ENCODE measurements around the gene NREP. TPM values are rescaled to one million over a fixed set of nuclear protein-coding genes. Genes with fewer than 3 reads are reported as not detected.

NREP gene
- total RNA-seq, 1 donor from 2014 or later: 874 TPM

DNA sequence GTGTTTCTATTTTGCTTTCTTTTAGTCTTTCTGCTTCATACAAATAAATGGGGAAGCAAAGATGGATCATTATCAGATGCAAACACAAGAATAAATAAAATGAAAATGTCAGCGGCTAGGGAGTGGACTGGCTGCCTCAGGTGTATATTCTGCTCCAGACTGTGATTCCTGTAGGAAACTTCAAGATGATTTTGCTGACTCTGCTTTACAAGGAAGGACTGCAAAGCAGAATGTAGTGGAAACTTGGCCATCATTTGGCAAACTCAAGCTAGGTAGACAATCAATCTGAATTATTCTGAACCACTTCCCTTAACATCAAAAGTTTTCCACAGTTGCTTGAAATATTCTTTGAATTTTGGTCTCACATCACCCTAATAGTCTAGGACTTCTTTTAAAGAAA is 38.1 kb upstream of the NREP start:
- Mint-ChIP-seq H3K36me3 (ENCODE audit: unreplicated experiment) (peaks cover 2% of the 10 kb centered on the region), H3K9me3 (ENCODE audit: unreplicated experiment) (no peaks in the 10 kb centered on the region), H3K4me3 (ENCODE audit: unreplicated experiment) (no peak overlapping the region), H3K4me1 (ENCODE audit: unreplicated experiment) (peaks cover 12% of the 10 kb centered on the region), H3K27ac (ENCODE audit: unreplicated experiment) (no peak overlapping the region), H3K27me3 (ENCODE audit: unreplicated experiment) (no peaks in the 10 kb centered on the region)
- TF ChIP-seq, protein P1, sequence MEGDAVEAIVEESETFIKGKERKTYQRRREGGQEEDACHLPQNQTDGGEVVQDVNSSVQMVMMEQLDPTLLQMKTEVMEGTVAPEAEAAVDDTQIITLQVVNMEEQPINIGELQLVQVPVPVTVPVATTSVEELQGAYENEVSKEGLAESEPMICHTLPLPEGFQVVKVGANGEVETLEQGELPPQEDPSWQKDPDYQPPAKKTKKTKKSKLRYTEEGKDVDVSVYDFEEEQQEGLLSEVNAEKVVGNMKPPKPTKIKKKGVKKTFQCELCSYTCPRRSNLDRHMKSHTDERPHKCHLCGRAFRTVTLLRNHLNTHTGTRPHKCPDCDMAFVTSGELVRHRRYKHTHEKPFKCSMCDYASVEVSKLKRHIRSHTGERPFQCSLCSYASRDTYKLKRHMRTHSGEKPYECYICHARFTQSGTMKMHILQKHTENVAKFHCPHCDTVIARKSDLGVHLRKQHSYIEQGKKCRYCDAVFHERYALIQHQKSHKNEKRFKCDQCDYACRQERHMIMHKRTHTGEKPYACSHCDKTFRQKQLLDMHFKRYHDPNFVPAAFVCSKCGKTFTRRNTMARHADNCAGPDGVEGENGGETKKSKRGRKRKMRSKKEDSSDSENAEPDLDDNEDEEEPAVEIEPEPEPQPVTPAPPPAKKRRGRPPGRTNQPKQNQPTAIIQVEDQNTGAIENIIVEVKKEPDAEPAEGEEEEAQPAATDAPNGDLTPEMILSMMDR (IDR thresholded peaks at IDR 0.05): no peak
- DNase-seq (ENCODE audit: extremely low spot score, unreplicated experiment): no peak

DNA sequence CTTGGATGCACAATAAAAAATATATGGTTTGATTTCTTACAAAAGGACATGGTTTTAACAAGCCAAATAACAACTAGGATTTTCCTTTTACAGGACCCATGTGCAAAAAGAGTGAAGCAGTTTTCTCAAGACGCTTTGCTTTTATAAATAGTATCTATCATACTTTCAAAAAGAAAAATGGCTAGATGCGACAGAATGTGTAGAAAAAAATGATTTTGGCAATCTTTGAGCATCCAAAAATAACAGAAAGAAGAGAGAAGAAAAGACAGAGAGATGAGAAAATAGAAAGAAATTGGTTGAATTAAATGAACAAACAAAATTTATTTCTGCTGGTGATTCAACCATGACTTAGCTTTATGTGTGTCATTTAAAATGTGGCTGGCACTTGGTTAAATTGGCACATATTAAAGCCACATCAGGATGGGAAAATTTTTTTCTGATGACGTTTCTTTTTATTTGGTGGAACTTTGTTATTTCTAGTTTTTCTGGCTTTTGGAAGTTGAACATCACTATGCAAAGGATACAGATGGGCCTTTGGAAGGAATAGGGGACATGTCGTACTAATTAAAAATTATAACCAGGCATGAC is 35.6 kb upstream of the NREP start:
- Mint-ChIP-seq H3K27ac (ENCODE audit: unreplicated experiment) (peak overlapping the region; percentile 77), H3K27me3 (ENCODE audit: unreplicated experiment) (no peaks in the 10 kb centered on the region), H3K9me3 (ENCODE audit: unreplicated experiment) (no peaks in the 10 kb centered on the region), H3K4me1 (ENCODE audit: unreplicated experiment) (peaks cover 12% of the 10 kb centered on the region), H3K4me3 (ENCODE audit: unreplicated experiment) (no peak overlapping the region), H3K36me3 (ENCODE audit: unreplicated experiment) (peaks cover 2% of the 10 kb centered on the region)
- DNase-seq (ENCODE audit: extremely low spot score, unreplicated experiment): no peak
- TF ChIP-seq, protein P1 (IDR thresholded peaks at IDR 0.05): no peak

DNA sequence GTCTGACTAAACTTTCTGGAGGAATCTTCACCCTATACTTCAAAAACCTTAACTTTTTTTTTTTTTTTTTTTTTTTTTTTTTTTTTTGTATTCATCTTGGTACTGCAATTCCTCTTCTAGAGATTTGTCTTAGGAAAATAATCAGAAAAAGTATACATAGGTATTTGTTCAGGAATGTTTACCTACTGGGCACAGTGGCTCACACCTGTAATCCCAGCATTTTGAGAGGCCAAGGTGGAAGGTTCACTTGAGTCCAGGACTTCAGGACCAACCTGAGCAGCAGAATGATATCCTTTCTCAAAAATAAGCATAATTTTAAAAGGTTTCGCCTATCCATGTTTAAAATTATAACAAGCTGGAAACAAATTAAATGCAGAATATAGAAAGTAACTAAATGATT is 33.3 kb upstream of the NREP start:
- Mint-ChIP-seq H3K27ac (ENCODE audit: unreplicated experiment) (no peak overlapping the region), H3K27me3 (ENCODE audit: unreplicated experiment) (no peaks in the 10 kb centered on the region), H3K4me1 (ENCODE audit: unreplicated experiment) (peaks cover 27% of the 10 kb centered on the region), H3K4me3 (ENCODE audit: unreplicated experiment) (no peak overlapping the region), H3K9me3 (ENCODE audit: unreplicated experiment) (peaks cover 4% of the 10 kb centered on the region), H3K36me3 (ENCODE audit: unreplicated experiment) (peaks cover 5% of the 10 kb centered on the region)
- no peak for DNase-seq (ENCODE audit: extremely low spot score, unreplicated experiment)
- TF ChIP-seq, protein P1 (IDR thresholded peaks at IDR 0.05): no peak

DNA sequence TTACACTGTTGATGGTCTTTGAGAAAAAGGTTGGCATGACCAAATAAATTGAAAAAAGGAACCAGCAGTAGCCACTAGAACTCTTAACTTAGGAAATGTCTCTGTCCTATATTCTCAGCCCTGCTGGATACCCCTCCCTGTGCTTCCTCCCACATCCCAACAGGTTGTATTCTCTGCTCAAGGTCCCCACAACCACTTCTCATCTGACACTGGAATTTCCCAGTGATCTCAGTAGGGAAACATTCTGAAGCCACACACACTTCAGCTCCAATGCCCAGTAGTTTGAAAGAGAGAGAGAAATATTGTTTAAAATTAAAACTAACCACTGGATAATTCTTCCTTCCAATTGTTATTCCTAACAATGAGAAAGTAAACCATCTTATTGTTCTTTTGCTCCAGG is 30.0 kb upstream of the NREP start:
- H3K4me3 Mint-ChIP-seq (ENCODE audit: unreplicated experiment): no peak overlapping the region
- no peak for DNase-seq (ENCODE audit: extremely low spot score, unreplicated experiment)
- H3K27ac Mint-ChIP-seq (ENCODE audit: unreplicated experiment): peak overlapping the region; percentile 54
- TF ChIP-seq, protein P1 (IDR thresholded peaks at IDR 0.05): no peak
- H3K4me1 Mint-ChIP-seq (ENCODE audit: unreplicated experiment): peaks cover 48% of the 10 kb centered on the region
- peaks cover 7% of the 10 kb centered on the region for H3K36me3 Mint-ChIP-seq (ENCODE audit: unreplicated experiment)
- peaks cover 7% of the 10 kb centered on the region for H3K9me3 Mint-ChIP-seq (ENCODE audit: unreplicated experiment)
- H3K27me3 Mint-ChIP-seq (ENCODE audit: unreplicated experiment): no peaks in the 10 kb centered on the region

DNA sequence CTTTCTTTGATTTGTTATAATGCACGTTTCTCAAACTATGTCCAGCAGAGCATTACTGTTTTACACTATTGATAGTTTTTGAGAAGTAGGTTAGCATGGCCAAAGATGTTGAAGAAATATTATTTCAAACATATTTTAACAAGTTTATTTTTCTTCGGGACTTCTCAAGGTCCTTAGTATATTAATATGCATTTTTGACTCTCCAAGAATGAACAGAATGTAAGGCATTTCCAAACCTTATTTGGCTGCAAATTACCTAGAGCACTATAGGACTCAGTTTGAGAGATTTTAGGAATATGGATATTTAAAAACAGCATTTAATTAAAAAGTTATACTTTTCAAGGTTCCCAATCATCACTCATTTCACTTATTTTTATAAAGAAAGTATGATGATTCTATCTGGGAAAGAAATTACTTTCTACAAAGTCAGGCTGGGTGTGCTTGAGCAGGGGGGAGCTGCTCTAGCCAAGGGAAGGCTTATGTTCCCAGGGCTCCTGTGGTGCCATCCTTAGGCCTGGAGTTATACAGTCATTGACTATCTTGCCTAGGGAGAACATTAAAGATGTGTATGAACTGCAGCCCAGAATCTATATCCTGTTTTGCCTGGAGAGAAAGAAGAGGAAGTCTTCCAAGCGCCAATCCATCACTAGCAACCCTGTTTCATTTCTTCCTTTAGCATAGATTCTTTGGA is 27.6 kb upstream of the NREP start:
- DNase-seq (ENCODE audit: extremely low spot score, unreplicated experiment): no peak
- H3K27ac Mint-ChIP-seq (ENCODE audit: unreplicated experiment): peak overlapping the region; percentile 89
- no peaks in the 10 kb centered on the region for H3K27me3 Mint-ChIP-seq (ENCODE audit: unreplicated experiment)
- TF ChIP-seq, protein P1 (IDR thresholded peaks at IDR 0.05): no peak
- H3K4me3 Mint-ChIP-seq (ENCODE audit: unreplicated experiment): no peak overlapping the region
- H3K4me1 Mint-ChIP-seq (ENCODE audit: unreplicated experiment): peaks cover 70% of the 10 kb centered on the region
- peaks cover 7% of the 10 kb centered on the region for H3K9me3 Mint-ChIP-seq (ENCODE audit: unreplicated experiment)
- H3K36me3 Mint-ChIP-seq (ENCODE audit: unreplicated experiment): peaks cover 7% of the 10 kb centered on the region
